GM18873 (cell line): ENCODE data around the gene SOAT2.
"Not testable (repeated sequence)": the region's sequence is repeated elsewhere in the genome, so short reads cannot be mapped to it uniquely, and the experiment has no call there.

ENCODE experiments used
- ATAC-seq: cut with Tn5 transposase; IDR thresholded peaks from one replicate; pipeline ENCODE4 v1.9.1; 2021; ENCODE audit warnings: mild to moderate bottlenecking, moderate library complexity, moderate number of reproducible peaks; ENCODE audit not compliant: unreplicated experiment, low FRiP score

The SOAT2 gene

DNA sequence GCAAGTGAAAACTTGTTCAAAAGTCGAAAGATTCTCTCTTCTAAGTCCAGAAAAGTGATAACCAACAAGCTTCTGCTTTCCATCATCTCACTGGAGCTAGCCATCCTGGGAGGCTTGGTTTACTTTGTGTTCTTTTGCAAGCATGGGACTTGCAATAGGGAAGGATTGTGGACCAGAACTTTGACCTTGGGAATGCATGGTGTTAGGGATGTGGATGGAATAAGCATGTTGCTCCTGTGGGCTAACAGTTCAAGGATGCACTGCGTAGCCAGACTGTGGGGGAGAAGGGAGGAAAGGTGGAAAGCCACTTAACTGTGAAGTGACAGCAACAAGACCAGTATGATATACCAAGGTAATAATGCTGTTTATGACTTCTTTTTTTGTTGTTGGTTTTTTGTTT lies 28.6 kb downstream of the SOAT2 start:
- ATAC-seq: no peak

DNA sequence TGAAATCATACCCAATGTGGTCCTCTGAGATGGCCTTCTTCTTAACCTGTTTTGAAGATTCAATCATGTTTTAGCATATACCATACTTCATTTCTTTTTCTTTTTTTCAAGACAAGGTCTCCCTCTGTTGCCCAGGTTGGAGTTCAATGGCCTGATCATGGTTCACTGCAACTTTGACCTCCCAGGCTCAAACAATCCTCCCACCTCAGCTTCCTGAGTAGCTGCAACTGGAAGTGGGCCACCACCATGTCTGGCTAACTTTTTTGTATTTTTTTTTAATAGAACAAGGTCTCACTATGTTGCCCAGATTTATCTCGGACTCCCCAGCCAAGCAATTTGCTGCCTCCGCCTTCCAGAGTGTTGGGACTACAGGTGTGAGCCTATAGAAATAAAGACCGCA lies 30.4 kb downstream of the SOAT2 start:
- no peak for ATAC-seq

DNA sequence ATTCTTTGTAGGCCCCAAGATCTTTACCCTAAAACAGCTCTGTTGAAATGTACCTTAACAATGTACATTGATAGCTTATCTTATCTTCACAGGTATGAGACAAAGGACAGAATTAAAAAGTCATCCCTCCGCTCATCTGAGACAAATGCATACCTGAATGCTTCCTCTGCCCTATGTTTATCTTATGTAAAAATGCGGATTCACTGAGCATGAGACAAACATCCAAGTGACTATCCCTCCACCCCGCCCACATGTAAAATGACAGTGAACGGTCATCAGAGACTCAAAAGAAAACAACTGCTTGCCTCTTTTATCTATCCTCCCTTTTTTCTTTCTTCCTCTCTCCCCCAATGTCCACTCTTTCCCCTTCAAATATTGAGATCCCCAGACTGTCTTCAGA lies 40.1 kb downstream of the SOAT2 start:
- ATAC-seq: no peak

DNA sequence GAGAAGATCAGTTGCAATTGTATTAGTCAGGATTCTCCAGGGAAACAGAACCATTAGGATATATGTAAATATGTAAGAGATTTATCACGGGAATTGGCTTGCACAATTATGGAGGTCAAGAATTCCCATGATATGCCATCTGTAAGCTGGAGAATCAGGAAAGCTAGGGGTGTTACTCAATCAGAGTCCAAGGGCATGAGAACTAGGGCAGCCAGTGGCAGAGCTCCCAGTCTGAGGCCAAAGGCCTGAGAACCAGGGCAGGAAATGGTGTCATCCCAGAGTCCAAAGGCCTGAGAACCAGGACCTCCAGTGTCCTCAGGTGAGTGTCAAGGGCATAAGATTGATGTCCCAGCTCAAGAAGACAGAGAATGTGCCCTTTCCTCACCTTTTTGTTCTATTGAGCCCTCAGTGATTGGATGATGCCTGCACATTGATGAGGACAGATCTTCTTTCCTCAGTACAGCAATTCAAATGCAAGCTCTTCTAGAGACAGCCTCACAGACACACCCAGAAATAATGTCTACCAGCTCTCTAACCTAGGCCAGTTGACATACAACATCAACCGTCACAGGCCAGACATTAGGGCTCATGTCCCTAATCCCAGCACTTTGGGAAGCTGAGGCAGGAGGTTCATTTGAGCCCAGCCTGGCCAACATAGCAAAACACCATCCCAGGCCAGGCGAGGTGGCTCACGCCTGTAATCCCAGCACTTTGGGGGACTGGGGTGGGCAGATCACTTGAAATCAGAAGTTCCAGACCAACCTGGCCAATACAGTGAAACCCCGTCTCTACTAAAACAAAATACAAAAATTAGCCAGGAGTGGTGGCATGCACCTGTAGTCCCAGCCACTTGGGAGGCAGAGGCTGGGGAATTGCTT lies 42.3 kb downstream of the SOAT2 start:
- no peak for ATAC-seq

DNA sequence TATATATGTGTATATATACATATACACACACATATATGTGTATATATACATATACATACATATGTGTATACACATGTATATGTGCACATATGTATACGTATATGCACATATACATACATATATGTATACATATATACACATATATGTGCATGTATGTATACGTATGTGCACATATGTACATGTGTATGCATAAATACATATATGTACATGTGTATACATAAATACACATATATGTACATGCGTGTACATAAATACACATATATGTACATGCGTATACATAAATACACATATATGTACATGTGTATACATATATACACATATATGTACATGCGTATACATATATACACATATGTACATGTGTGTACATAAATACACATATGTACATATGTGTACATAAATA lies 43.9 kb downstream of the SOAT2 start:
- no peak for ATAC-seq

DNA sequence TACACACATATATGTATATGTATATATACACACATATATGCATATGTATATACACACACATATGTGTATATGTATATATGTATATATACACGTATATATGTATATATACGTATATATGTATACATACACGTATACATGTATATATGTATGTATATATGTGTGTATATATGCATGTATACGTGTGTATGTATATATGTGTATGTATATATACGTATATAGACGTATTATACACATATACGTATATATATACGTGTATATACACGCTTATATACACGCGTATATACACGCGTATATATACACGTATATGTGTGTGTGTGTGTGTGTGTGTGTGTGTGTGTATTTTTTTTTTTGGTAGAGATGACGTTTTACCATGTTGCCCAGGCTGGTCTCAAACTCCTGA lies 44.4 kb downstream of the SOAT2 start:
- no peak for ATAC-seq

DNA sequence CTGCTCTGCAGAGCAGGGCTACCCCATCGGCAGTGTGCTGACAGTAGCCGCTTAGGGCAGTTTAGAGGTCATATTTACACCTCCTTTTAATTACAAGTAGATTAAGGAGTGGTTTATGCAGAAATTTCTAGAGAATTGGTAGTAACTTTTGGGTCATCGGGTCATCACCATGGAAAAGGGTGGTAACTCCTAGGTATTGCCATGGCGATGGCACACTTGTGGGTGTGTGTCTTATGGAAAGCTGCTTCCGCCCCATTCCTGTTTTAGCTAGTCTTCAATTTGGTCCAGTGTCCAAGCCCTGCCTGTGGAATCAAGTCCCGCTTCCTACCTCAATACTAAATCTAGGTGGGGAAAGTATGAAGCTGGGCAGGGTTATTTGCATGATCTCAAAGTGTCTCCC lies 47.8 kb downstream of the SOAT2 start:
- no peak for ATAC-seq

DNA sequence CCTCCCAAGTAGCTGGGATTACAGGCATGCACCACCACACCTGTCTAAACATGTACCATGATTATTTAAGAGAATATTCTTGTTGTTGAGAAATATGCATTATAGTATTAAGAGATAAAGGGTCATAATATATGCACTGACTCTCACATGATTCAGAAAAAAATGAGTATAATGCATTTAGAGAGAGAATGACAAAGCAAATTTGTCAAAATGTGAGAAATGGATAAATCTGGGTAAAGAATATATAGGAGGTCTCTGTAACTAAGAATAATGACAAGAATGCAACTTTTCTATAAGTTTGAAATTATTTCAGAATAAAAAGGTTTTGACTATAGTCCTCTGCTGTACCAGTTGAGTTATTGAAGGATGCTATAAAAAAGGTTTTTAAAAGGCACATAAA lies 49.1 kb downstream of the SOAT2 start:
- no peak for ATAC-seq

DNA sequence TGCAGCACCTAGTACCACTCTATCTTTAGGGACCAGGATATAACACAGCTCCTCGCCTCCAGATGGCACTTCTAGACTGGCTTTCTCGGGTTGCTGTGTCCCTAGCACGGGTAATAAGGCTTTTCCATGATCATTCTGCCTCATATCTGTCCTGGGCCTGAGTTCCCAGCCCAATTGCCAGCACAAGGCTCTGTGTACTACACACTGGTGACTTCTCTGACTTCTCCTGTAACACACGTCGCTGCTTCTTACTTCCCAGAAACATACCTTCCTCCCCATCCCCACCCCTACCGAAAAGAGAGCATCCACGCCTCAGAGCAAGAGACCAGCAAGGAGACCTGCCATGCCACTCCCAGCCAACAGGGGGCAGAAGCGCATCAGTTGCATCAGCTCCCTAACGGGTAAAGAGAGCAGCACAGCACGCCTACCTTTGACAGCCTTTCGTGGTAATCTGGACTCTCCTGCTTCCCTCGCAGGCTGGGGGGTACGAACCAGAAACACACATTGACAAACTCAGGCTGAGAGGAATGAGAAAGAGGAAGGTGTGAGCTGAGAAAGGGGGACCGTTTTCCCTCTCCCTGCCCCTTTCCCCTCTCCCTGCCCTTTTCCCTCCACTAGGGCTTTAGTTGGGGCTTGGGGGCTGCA lies 56.0 kb downstream of the SOAT2 start:
- ATAC-seq: no peak

DNA sequence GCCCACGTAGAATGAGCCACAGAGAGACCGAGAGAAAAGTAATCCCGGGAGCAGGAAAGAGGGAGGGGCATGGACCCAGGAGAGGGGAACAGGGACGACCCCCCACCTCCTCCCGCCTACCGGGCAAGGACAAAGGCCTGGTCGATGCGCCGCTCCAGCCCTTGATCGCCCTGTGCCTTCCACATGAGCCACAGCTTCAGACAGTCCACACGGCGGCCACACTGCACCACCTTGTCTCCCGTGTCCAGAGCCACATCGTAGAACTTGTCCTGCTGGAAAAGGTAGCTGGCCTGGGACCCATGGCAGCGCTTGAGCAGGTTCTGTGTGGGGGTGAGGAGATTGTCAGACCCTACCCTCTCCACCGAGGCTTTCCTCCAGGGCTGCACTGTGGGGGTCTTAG lies 56.7 kb downstream of the SOAT2 start:
- no peak for ATAC-seq

DNA sequence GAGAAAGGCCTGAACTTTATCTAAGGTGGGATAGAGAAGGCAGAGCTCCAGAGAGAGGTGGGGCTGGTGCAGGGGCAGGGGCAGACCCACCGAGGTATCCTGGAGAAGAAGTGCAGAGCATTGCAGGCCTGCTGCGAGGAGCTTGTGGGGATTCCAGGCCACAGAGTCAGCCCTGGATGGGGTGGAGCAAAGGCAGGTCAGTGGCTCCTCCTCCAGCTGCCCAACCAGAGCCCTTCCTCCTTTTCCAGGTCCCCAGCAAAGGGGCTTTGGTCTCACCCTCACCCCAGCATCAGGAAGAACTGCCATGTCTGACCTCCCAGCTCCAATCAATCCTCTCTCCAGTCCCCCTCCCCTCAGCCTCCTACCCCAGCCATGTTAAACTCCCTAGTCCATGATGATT lies 57.4 kb downstream of the SOAT2 start:
- no peak for ATAC-seq

DNA sequence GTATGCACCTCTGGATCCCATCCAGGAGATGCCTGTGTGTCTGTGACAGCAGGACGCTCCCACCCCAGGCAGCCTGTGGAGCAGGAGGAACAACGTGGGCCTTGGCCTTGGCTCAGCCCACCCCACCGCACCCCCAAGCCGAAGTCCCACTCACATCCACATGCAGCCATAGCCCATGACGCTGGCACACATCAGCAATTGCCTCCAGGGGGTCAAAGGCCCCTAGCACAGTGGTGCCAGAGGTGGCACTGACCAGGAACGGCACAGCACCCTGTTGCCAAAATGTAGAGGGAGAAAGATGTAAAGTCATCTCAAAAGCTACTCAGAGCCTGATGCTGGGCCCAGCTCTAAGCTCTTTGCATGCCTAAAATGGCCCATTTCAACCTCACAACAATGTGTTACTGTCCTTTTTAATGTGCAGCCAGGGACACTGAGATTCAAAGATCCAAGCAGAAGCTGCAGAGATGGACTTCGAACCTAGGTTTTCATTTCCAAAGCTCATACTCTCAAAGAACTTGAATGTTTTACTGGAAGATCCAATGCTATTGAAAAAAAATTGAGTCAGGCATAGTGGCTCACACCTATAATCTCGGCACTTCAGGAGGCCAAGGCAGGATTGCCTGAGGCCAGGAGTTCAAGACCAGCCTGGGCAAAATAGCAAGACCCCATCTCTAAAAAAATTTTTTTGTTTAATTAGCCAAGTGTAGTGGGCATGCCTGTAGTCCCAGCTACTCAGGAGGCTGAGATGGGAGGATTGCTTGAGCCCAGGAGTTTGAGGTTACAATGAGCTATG lies 58.0 kb downstream of the SOAT2 start:
- ATAC-seq: no peak

DNA sequence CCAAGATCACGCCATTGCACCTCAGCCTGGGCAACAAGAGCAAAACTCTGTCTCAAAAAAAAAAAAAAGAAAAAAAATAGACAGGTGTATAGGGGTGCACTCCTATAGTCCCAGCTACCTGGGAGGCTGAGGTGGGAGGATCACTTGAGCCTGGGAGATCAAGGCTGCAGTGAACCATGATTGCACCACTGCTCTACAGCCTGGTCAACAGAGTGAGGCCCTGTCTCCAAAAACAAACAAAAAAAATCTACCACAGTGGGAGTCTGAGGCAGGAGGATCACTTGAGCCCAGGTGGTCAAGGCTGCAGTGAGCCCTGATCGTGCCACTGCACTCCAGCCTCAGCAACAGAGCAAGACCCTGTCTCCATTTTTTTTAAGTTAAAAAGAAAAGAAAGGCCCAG lies 59.7 kb downstream of the SOAT2 start:
- not testable (repeated sequence) for ATAC-seq

DNA sequence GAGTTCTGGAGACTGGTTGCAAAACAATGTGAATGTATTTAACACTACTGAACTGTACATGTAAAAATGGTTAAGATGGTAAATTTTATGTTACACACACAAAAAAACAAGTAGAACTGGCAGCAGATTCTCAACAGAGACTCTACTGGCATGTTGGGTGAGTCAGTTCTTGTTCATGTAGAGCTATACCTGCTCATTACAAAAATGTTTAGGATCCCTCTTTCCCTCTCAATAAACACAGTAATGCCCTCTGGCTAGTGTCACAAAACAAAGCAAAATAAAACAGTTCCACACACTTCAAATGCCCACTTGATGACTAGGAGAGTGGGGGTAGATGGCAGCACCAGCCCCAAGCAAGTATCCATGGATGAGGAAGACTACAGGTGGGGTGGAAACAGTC lies 63.6 kb downstream of the SOAT2 start:
- no peak for ATAC-seq

DNA sequence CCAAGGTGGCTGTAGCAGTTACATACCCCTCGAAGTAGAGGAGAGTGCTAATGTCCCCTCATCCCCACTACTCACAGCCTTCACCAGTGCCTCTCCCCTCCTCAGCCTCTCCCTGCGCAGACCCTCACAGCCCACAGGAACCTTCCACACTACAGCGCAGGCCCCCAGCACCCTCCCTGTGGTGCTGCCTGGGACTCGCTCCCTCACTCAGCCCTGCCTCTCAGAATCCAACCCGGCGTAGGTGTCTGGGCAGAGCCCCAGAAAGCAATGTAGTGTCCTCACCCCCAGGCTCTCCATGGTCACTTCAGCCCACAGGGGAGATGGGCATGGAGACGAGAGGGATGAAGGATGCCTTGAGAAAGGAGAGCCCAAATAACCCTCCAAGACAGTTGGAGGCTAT lies 66.4 kb downstream of the SOAT2 start:
- ATAC-seq: no peak

DNA sequence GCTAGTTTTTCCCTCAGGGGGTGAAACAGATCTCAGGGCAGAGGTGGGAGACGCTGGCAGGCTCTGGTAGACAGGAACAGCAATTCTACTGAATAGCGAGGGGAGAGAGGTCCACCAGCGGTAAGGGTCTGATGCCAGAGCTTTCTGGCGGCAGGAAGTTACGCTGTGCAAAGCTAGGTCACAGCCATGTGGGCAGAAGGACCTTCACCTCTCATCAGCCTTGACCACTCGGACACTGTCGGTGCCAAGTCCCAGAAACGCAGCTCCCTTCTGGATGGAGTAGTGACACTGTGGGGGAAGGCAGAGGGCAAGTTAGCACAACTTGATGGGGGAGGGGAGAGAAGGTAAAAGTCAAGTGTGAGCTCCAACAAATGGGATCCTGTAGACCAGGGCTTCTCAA lies 66.9 kb downstream of the SOAT2 start:
- no peak for ATAC-seq

DNA sequence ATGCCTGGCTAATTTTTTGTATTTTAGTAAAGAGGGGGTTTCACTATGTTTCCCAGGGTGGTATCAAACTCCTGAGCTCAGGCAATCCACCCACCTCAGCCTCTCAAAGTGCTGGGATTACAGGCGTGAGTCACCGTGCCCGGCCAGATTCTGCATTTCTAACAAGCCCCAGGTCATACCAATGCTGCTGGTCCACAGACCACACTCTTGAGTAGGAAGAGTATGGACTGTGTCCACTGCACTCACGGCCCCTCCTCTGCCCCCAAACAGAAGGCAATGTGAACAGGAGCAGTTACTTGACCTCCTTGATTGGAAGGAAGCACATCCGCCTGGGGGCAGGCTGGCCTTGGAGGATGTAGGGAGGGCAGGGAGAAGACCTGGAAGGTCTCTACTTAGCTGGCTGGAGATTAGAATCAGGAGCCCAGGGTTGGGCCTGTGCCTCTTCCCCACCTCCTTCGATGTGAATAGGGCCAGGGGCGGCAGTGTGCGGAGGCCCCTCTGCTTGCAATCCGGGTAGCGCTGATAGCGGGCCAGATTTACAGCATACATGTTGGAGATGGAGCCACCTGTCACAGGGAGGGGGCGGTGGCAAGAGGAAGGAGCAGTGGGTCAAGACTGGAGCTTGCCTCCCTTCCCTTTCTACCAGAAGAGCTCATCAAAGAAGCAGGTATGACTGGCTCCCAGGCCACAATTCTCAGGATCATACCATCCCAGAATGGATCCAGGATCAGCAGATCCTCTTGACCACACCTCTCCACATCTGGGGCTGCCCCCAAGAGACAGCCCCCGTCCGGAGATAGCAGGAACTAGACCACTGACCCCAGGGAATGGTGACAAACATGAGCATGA lies 67.8 kb downstream of the SOAT2 start:
- no peak for ATAC-seq

DNA sequence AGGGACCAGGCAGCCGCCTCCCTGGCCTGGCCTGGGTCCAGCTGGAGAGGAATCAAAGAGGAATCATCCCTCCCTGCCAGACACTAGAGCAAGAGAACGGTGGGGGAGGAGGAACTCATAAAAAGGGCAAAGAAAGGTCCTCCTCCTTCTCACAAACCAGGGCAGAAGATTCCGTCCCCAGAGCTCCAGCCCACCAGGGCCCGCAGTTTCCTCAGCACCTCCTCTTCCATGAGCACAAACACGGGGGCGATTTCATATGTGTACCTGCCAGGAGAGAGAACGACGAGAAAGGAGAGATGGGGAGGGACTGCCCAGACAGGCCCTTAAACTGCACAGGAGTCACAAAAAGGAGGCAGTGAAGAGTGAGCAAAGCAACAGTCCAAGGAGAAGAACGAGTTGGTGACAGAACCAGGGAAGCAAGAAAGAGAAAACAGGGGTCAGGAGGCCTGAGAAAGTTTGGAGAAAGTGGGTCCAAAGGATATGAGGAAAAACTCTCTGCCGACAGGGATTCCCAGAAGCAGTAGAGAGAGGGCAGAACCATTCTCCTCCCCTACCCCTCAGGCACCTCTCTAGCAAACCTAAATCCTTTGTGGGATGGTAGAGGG lies 68.5 kb downstream of the SOAT2 start:
- no peak for ATAC-seq

DNA sequence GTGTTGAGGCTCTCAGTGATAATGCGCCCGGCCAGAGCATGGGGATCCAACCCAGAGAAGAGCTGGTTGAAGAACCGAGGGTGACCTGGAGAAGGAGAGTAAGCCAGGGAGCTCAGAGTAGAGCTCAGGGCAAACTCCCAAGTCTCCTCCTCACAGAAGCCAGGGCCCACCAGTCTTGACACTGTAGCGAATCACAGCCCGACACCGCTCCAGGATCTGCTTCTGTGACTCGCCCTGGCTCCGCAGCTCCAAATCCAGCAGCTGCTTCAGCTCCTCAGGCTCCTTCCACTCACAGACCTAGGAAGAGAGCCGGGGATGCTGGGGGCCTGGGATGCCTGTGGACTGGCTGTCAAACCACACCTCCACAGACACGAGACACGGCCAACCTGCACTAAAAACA lies 69.1 kb downstream of the SOAT2 start:
- ATAC-seq: no peak

DNA sequence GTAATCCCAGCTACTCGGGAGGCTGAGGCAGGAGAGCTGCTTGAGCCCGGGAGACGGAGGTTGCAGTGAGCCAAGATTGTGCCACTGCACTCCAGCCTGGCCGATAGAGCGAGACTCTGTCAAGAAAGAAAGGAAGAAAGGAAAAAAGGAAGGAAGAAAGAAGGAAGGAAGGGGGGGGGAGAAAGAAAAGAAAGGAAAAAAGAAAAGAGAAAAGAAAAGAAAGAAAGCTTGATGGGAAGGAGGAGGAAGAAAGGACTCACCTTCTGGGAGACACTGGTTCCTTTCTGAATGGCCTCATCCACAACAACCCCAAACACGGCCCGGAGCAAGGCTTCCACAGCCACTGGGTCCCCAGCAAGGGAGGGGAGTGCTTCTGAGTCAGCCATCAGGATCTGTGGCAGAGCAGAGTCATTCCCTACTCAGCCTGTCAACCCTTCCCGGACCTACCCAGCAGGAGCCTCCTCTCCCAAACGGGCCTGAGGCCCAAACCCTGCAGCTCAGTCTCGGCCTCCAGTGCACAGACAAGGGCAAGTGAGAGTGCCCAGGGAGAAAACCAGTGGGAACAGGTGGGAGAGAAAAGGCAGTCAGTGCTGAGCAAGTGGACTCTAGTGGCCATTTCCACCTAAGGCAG lies 69.9 kb downstream of the SOAT2 start:
- ATAC-seq: no peak
